CD4-positive, alpha-beta memory T cell (primary cell): ENCODE data around the gene PLVAP. TPM values are rescaled to one million over a fixed set of nuclear protein-coding genes. Genes with fewer than 3 reads are reported as not detected.

Experiments used
- CTCF ChIA-PET: fragments of 350-600 bp; sonication (Branson Sonifier 250); formaldehyde crosslinking; loops from one replicate; lab custom pipeline; 2021; ENCODE audit warnings: inconsistent platforms; ENCODE audit not compliant: partially characterized antibody; lab: Charles Lee
- POLR2A ChIA-PET: fragments of 350-600 bp; sonication (Branson Sonifier 250); formaldehyde crosslinking; loops from one replicate; lab custom pipeline; 2021; ENCODE audit not compliant: partially characterized antibody; lab: Charles Lee
- DNase-seq, 5 donors: peaks; one replicate each; pipeline versions ENCODE4 v3.0.0 to v3.0.0-alpha.2; 2020 to 2022; ENCODE audit warnings: mixed read lengths in 1 of 5
- H3K27ac ChIP-seq: one replicate; pipeline ENCODE4 v1.7.0; 2013; ENCODE audit warnings: low read depth, low read length
- H3K27me3 ChIP-seq: 2 replicates; pipeline ENCODE4 v1.7.0; 2013; ENCODE audit warnings: mild to moderate bottlenecking, low read length, moderate library complexity; ENCODE audit not compliant: insufficient read depth
- H3K36me3 ChIP-seq: 2 replicates; pipeline ENCODE4 v1.7.0; 2013; ENCODE audit warnings: mild to moderate bottlenecking, low read length, moderate library complexity; ENCODE audit not compliant: insufficient read depth
- H3K4me1 ChIP-seq: 2 replicates; pipeline ENCODE4 v1.7.0; 2013; ENCODE audit warnings: mild to moderate bottlenecking, low read length, moderate library complexity; ENCODE audit not compliant: insufficient read depth
- H3K4me3 ChIP-seq, 2 donors: one replicate each; pipeline ENCODE4 v1.7.0; 2013; ENCODE audit warnings: low read length in 2 of 2, mild to moderate bottlenecking in 1 of 2
- H3K9me3 ChIP-seq, 2 donors: one replicate each; pipeline ENCODE4 v1.7.0; 2013; ENCODE audit warnings: low read length in 2 of 2, control low read depth in 1 of 2; ENCODE audit not compliant: control insufficient read depth in 1 of 2
- H3K27ac Mint-ChIP-seq, 7 donors: one replicate each; pipeline ENCODE4 v1.8.0; 2020 to 2021; ENCODE audit warnings: mixed read lengths in 7 of 7, mild to moderate bottlenecking in 6 of 7, inconsistent platforms in 3 of 7, moderate library complexity in 3 of 7
- H3K27me3 Mint-ChIP-seq, 2 donors: one replicate each; pipeline ENCODE4 v1.8.0; 2020 to 2021; ENCODE audit warnings: mixed read lengths in 2 of 2
- H3K36me3 Mint-ChIP-seq, 2 donors: one replicate each; pipeline ENCODE4 v1.8.0; 2020 to 2021; ENCODE audit warnings: mixed read lengths in 2 of 2, inconsistent platforms in 1 of 2, mild to moderate bottlenecking in 1 of 2
- H3K4me1 Mint-ChIP-seq, 4 donors: one replicate each; pipeline ENCODE4 v1.8.0; 2020 to 2021; ENCODE audit warnings: mixed read lengths in 4 of 4, mild to moderate bottlenecking in 1 of 4
- H3K4me3 Mint-ChIP-seq, 8 donors: one replicate each; pipeline ENCODE4 v1.8.0; 2020 to 2021; ENCODE audit warnings: mixed read lengths in 8 of 8, mild to moderate bottlenecking in 7 of 8, moderate library complexity in 6 of 8, inconsistent platforms in 3 of 8
- H3K9me3 Mint-ChIP-seq, 8 donors: one replicate each; pipeline ENCODE4 v1.8.0; 2020 to 2021; ENCODE audit warnings: mixed read lengths in 8 of 8, mild to moderate bottlenecking in 5 of 8, inconsistent platforms in 3 of 8, moderate library complexity in 1 of 8
- intact Hi-C: fragments of 100-400 bp; cut with micrococcal nuclease; formaldehyde crosslinking; loops from one replicate; pipeline ENCODE4 v1.15.1; 2023
- polyA plus RNA-seq, 2 donors: library from polyadenylated mRNA; unstranded; fragments of 300-500 nt; fragmentation: Illumina TruSeq; gene quantifications; one replicate each; pipeline ENCODE4 v1.2.3, GENCODE V29; 2021
- total RNA-seq, 2 experiments: library from RNA; stranded (reverse); gene quantifications; one replicate each; pipeline ENCODE4 v1.2.3, GENCODE V29; 2021

The PLVAP gene
- total and polyA plus RNA-seq, 4 experiments from 2014 or later: 0.23 TPM; not detected in 3

DNA sequence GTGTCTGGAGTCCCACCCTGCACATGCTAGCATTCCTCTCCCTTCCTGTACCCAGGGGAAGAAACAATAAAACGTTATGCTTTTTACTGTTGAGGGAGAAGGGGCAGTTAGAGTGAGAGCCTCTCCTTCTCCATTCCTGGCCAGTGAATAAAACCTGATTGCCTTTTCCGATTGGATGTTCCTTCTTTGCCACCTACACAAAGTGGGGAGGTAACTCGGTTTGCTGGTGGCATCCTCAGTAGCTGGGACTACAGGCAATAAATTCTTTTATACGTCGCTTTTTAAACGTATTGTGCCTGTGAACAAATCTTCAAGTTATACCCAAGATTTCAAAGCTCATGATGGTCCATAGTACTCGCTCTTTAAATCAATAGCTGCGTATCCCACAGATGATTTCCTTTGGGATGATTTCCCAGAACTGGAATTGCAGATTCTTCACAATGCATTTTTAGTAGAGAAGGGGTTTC, 42.0 kb upstream of the PLVAP start:
- Histone ChIP-seq H3K27me3 (no peaks in the 10 kb centered on the region), H3K4me3 (peak overlapping the region; percentile 19 to 92), H3K4me1 (peaks cover 17% of the 10 kb centered on the region), H3K9me3 (no peaks in the 10 kb centered on the region), H3K36me3 (peaks cover 7% of the 10 kb centered on the region), H3K27ac (peak overlapping the region; percentile 67)
- intact Hi-C loops: loop anchor here (1.0 kb wide), 2 partner anchors 14 to 152 kb away; partner anchors contain the start of genes BABAM1 and BST2
- Mint-ChIP-seq H3K27ac (peak overlapping the region; percentile 91 to 96 (median 93)), H3K36me3 (peaks cover 6 to 24% of the 10 kb centered on the region in 2 donors), H3K9me3 (no peaks in the 10 kb centered on the region), H3K4me3 (peak overlapping the region; percentile 91 to 97 (median 94)), H3K4me1 (peaks cover 13 to 26% (median 16%) of the 10 kb centered on the region in 4 donors), H3K27me3 (no peaks in the 10 kb centered on the region)
- ChIA-PET POLR2A (interaction anchor here (0.5 to 3.5 kb wide), 27 partner anchors 10 to 862 kb away, joined by 3 to 87 read pairs (median 4); partner anchors contain the start of genes ANO8, BABAM1, BST2 and CCDC194), CTCF (interaction anchor here (0.7 to 2.9 kb wide), 13 partner anchors 9 to 155 kb away, joined by 3 to 15 read pairs (median 4); partner anchors contain the start of genes BST2, CCDC194, DDA1 and USHBP1)
- DNase-seq: no peak

DNA sequence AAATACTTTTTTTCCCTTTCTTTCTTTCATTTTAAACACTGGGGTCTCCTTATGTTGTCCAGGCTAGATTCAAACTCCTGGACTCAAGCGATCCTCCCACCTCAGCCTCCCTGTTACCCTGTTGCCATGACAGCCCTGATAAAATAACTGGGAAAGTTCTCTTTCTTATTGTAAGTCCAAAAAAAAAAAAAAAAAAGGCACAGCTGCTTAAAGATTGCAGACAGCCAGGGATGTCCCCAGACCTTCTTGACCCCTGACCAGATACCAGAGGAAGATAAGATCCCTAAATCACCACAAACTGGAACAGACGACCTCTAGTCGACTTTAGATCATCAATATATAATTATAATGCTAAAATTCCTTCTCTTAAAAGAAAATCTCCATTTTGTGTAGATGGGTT, 41.6 kb upstream of the PLVAP start:
- Histone ChIP-seq H3K4me3 (no peak overlapping the region), H3K27me3 (no peaks in the 10 kb centered on the region), H3K36me3 (peaks cover 10% of the 10 kb centered on the region), H3K27ac (peak overlapping the region; percentile 67), H3K4me1 (peaks cover 17% of the 10 kb centered on the region), H3K9me3 (no peaks in the 10 kb centered on the region)
- intact Hi-C loops: loop anchor here (1.0 kb wide), 2 partner anchors 13 to 151 kb away; partner anchors contain the start of genes BABAM1 and BST2
- Mint-ChIP-seq H3K27me3 (no peaks in the 10 kb centered on the region), H3K36me3 (peaks cover 6 to 24% of the 10 kb centered on the region in 2 donors), H3K4me3 (peak overlapping the region in 7 of 8 donors; percentile 92 to 97 (median 95)), H3K4me1 (peaks cover 13 to 26% (median 16%) of the 10 kb centered on the region in 4 donors), H3K27ac (peak overlapping the region in 2 of 7 donors; percentile 91 to 96), H3K9me3 (no peaks in the 10 kb centered on the region)
- ChIA-PET CTCF (interaction anchor here (1.0 to 2.9 kb wide), 7 partner anchors 8 to 154 kb away, joined by 3 to 15 read pairs (median 4); partner anchors contain the start of genes BST2, CCDC194 and USHBP1), POLR2A (interaction anchor here (0.9 to 3.5 kb wide), 9 partner anchors 14 to 110 kb away, joined by 3 to 87 read pairs (median 5); partner anchors contain the start of genes BST2, CCDC194, DDA1 and PGLS)
- no peak for DNase-seq

DNA sequence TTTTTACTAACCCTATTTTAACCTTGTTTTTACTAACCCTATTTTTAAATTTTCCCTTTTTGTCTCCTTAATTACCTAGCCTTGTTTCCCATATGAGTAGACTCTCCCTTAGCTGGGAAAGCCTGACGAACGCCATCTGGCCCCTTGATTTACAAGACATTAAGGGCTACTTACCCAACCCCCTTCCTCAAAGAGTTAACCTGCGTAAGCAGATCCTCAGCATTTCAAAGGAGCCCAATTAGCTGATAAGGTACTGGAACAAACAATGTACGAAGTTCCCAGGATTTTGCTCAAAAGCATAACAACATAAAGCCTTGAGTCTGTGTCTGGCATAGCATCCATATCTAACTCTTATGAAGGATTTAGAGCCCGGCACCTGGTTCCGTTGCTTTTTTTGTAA, 38.0 kb upstream of the PLVAP start:
- Histone ChIP-seq H3K27ac (no peak overlapping the region), H3K36me3 (peaks cover 30% of the 10 kb centered on the region), H3K4me1 (peaks cover 8% of the 10 kb centered on the region), H3K9me3 (no peaks in the 10 kb centered on the region), H3K4me3 (no peak overlapping the region), H3K27me3 (no peaks in the 10 kb centered on the region)
- DNase-seq: no peak
- CTCF ChIA-PET: interaction anchor here (1.2 kb wide), 1 partner anchor 9 kb away, joined by 3 read pairs; the partner anchor contains the start of gene BST2
- Mint-ChIP-seq H3K27ac (no peak overlapping the region), H3K4me3 (no peak overlapping the region), H3K27me3 (no peaks in the 10 kb centered on the region), H3K36me3 (peaks cover 10 to 34% of the 10 kb centered on the region in 2 donors), H3K4me1 (peaks cover 7 to 19% (median 9%) of the 10 kb centered on the region in 4 donors), H3K9me3 (no peaks in the 10 kb centered on the region)
- intact Hi-C loops: no loop called here
- POLR2A ChIA-PET: interaction anchor here (1.6 kb wide), 1 partner anchor 10 kb away, joined by 5 read pairs; the partner anchor contains the start of gene BST2

DNA sequence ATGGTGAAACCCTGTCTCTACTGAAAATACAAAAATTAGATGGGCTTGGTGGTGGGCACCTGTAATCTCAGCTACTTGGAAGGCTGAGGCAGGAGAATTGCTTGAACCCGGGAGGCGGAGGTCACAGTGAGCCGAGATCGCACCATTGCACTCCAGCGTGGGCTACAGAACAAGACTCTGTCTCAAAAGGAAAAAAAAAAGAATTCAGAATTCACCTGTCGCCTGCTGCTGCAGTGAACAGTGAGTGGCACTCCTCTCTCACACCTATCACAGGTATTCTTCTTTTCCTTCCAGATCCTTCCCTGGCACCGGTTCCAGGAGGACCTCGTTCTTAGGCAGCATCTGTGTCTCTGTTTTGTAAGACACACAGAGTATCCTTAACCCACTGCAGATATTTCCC, 37.0 kb upstream of the PLVAP start:
- H3K27ac Mint-ChIP-seq: no peak overlapping the region
- no peak overlapping the region for H3K27ac ChIP-seq
- intact Hi-C loops: no loop called here
- H3K36me3 Mint-ChIP-seq: peaks cover 10 to 28% of the 10 kb centered on the region in 2 donors
- POLR2A ChIA-PET: no interaction called here
- peaks cover 2 to 12% (median 3%) of the 10 kb centered on the region in 4 donors for H3K4me1 Mint-ChIP-seq
- CTCF ChIA-PET: no interaction called here
- H3K4me1 ChIP-seq: peaks cover 3% of the 10 kb centered on the region
- H3K27me3 Mint-ChIP-seq: no peaks in the 10 kb centered on the region
- no peaks in the 10 kb centered on the region for H3K27me3 ChIP-seq
- no peaks in the 10 kb centered on the region for H3K9me3 ChIP-seq
- no peak for DNase-seq
- no peak overlapping the region for H3K4me3 Mint-ChIP-seq
- no peaks in the 10 kb centered on the region for H3K9me3 Mint-ChIP-seq
- peaks cover 30% of the 10 kb centered on the region for H3K36me3 ChIP-seq
- H3K4me3 ChIP-seq: no peak overlapping the region

DNA sequence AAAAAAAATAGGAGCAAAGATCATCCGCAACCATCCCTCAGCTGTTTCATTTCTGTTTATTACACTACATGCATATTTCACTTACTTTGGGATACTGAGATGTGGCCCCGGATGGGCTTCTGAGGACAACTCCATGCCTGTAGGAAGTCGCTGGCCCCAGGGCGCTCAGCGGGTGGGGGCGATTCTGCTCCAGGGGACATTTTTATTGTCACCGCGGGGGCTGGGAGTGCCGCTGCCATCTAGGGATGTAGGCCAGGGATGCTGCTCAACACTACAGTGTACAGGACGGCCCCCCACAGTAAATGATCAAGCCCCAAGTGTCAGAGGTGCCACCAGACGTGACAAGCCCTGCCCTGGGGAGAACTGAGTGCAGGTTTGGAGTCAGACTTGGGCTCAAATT, 34.7 kb upstream of the PLVAP start:
- DNase-seq: no peak
- no peak overlapping the region for H3K27ac ChIP-seq
- POLR2A ChIA-PET: no interaction called here
- Mint-ChIP-seq H3K27ac (no peak overlapping the region), H3K27me3 (no peaks in the 10 kb centered on the region), H3K9me3 (no peaks in the 10 kb centered on the region), H3K36me3 (peaks cover 10 to 33% of the 10 kb centered on the region in 2 donors), H3K4me1 (peaks cover 9 to 22% (median 11%) of the 10 kb centered on the region in 4 donors), H3K4me3 (no peak overlapping the region)
- peaks cover 4% of the 10 kb centered on the region for H3K4me1 ChIP-seq
- CTCF ChIA-PET: interaction anchor here (1.0 to 1.6 kb wide), 3 partner anchors 18 to 23 kb away, joined by 3 to 7 read pairs (median 3); no protein-coding TSS in a partner anchor
- no peaks in the 10 kb centered on the region for H3K27me3 ChIP-seq
- H3K36me3 ChIP-seq: peaks cover 30% of the 10 kb centered on the region
- no peaks in the 10 kb centered on the region for H3K9me3 ChIP-seq
- H3K4me3 ChIP-seq: no peak overlapping the region
- intact Hi-C loops: no loop called here

DNA sequence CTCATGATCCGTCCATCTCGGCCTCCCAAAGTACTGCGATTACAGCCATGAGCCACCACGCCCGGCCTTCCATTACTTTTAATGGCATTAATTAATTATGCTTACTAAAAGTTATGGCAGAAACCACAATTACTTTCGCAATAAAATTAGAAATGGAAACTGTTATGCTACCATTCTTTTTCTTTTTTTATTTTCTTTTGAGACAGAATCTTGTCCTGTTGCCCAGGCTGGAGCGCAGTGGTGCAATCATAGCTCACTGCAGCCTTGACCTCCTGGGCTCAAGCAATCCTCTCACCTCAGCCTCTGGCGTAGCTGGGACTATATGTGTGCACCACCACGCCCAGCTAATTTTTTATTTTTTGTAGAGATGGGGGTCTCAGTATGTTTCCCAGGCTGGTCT, 32.8 kb upstream of the PLVAP start:
- H3K4me1 ChIP-seq: peaks cover 11% of the 10 kb centered on the region
- Mint-ChIP-seq H3K4me1 (peaks cover 12 to 29% (median 19%) of the 10 kb centered on the region in 4 donors), H3K27me3 (no peaks in the 10 kb centered on the region), H3K36me3 (peaks cover 10 to 34% of the 10 kb centered on the region in 2 donors), H3K27ac (peak overlapping the region in 1 of 7 donors; percentile 23), H3K9me3 (no peaks in the 10 kb centered on the region), H3K4me3 (peak overlapping the region in 1 of 8 donors; percentile 43)
- CTCF ChIA-PET: interaction anchor here (1.1 to 1.5 kb wide), 3 partner anchors 9 to 14 kb away, joined by 3 to 4 read pairs (median 4); partner anchors contain the start of gene MVB12A
- POLR2A ChIA-PET: interaction anchor here (1.0 kb wide), 1 partner anchor 10 kb away, joined by 4 read pairs; the partner anchor contains the start of gene MVB12A
- DNase-seq: no peak
- H3K27me3 ChIP-seq: no peaks in the 10 kb centered on the region
- intact Hi-C loops: loop anchor here (5.0 kb wide), 2 partner anchors 73 to 103 kb away; partner anchors contain the start of genes DDA1, GTPBP3 and MRPL34
- H3K27ac ChIP-seq: no peak overlapping the region
- H3K4me3 ChIP-seq: no peak overlapping the region
- H3K9me3 ChIP-seq: no peaks in the 10 kb centered on the region
- H3K36me3 ChIP-seq: peaks cover 29% of the 10 kb centered on the region

DNA sequence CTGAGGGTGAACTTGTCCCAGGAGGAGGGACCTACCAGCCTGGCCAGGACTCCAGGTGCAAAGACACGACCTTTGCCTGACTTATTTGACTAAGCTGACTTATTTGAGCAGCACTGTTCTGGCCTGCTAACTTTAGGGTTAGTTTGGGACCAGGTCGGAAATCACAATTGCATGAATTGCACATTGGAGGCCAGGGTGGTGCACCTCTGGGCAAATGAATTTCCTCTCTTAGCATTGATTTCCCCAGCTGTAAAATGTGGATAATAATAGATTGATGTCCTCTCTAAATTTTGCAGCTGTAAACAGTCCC, 29.7 kb upstream of the PLVAP start:
- Histone ChIP-seq H3K4me3 (peak overlapping the region; percentile 93 to 98), H3K36me3 (peaks cover 12% of the 10 kb centered on the region), H3K27ac (peak overlapping the region; percentile 88), H3K27me3 (no peaks in the 10 kb centered on the region), H3K4me1 (peaks cover 32% of the 10 kb centered on the region), H3K9me3 (no peaks in the 10 kb centered on the region)
- CTCF ChIA-PET: interaction anchor here (1.0 to 4.4 kb wide), 6 partner anchors 12 to 167 kb away, joined by 3 to 25 read pairs (median 4); partner anchors contain the start of genes CCDC194, MRPL34 and MVB12A
- peaks cover 18 to 45% (median 31%) of the 10 kb centered on the region in 4 donors for H3K4me1 Mint-ChIP-seq
- H3K27me3 Mint-ChIP-seq: no peaks in the 10 kb centered on the region
- H3K9me3 Mint-ChIP-seq: no peaks in the 10 kb centered on the region
- POLR2A ChIA-PET: interaction anchor here (1.0 to 5.7 kb wide), 3 partner anchors 13 to 281 kb away, joined by 3 to 87 read pairs (median 4); partner anchors contain the start of gene MVB12A
- DNase-seq: no peak
- H3K27ac Mint-ChIP-seq: peak overlapping the region; percentile 93 to 96 (median 95)
- intact Hi-C loops: loop anchor here (5.0 kb wide), 2 partner anchors 70 to 100 kb away; partner anchors contain the start of genes DDA1, GTPBP3 and MRPL34
- H3K36me3 Mint-ChIP-seq: peaks cover 0 to 25% of the 10 kb centered on the region in 2 donors
- peak overlapping the region; percentile 94 to 98 (median 94) for H3K4me3 Mint-ChIP-seq
